ENCODE measurements around the gene KRTAP21-3.
"Not testable (repeated sequence)": the region's sequence is repeated elsewhere in the genome, so short reads cannot be mapped to it uniquely, and the experiment has no call there.

KRTAP21-3 gene

DNA sequence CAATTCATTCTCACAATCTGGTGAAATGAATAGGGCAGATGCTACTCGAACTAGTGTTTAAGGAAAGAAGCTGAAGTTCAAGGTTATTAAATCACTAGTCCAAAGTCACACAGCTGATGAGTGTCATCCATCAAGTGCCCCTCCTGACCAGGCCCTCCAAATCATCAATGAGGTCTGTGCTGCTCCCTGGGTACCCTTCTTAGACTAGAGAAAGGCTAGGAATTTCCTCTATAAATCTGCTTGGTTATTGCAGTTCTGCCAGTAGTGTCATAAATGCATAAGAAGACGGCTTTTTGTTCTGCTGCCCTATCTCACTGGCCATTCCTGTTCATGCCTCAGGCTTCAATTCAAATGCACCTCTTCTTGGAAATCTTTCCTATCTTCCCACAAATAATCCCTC is 42.2 kb upstream of the KRTAP21-3 start (continued):
- TF ChIP-seq, protein P1, sequence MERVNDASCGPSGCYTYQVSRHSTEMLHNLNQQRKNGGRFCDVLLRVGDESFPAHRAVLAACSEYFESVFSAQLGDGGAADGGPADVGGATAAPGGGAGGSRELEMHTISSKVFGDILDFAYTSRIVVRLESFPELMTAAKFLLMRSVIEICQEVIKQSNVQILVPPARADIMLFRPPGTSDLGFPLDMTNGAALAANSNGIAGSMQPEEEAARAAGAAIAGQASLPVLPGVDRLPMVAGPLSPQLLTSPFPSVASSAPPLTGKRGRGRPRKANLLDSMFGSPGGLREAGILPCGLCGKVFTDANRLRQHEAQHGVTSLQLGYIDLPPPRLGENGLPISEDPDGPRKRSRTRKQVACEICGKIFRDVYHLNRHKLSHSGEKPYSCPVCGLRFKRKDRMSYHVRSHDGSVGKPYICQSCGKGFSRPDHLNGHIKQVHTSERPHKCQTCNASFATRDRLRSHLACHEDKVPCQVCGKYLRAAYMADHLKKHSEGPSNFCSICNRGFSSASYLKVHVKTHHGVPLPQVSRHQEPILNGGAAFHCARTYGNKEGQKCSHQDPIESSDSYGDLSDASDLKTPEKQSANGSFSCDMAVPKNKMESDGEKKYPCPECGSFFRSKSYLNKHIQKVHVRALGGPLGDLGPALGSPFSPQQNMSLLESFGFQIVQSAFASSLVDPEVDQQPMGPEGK (CRISPR knock-in tag; IDR thresholded peaks at IDR 0.05; ENCODE audit: borderline replicate concordance), result no peak

DNA sequence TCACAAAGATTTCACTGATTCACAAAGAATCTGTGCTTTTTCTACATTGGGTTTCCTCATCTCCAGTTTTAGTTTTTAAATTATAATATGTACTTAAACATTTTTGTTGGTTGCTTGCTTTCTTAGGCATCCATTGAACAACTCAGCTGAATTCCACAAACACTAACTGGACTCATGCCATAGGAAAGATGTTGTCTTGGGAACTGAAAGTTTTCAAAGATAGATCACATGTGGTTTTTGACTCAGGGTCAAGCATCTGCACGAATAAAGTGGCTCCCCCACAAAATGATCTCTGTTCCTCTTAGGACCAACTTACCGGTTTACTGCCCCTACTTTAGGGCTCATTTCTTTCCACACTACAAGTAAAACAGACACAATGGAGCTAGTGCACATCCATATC is 39.7 kb upstream of the KRTAP21-3 start:
- TF ChIP-seq, protein P2, sequence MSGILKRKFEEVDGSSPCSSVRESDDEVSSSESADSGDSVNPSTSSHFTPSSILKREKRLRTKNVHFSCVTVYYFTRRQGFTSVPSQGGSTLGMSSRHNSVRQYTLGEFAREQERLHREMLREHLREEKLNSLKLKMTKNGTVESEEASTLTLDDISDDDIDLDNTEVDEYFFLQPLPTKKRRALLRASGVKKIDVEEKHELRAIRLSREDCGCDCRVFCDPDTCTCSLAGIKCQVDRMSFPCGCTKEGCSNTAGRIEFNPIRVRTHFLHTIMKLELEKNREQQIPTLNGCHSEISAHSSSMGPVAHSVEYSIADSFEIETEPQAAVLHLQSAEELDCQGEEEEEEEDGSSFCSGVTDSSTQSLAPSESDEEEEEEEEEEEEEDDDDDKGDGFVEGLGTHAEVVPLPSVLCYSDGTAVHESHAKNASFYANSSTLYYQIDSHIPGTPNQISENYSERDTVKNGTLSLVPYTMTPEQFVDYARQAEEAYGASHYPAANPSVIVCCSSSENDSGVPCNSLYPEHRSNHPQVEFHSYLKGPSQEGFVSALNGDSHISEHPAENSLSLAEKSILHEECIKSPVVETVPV (CRISPR knock-in tag; IDR thresholded peaks at IDR 0.05), result no peak
- TF ChIP-seq PPARA (CRISPR knock-in tag; IDR thresholded peaks at IDR 0.05; ENCODE audit: borderline replicate concordance) (no peak), SNAI2 (CRISPR knock-in tag; IDR thresholded peaks at IDR 0.05) (no peak), ARNTL (CRISPR knock-in tag; IDR thresholded peaks at IDR 0.05; ENCODE audit: borderline replicate concordance, low read depth) (no peak), ZNF565 (CRISPR knock-in tag; conservative IDR thresholded peaks at IDR 0.05; ENCODE audit: low read depth) (no peak), OSR1 (CRISPR knock-in tag; IDR thresholded peaks at IDR 0.05) (no peak), GLIS3 (CRISPR knock-in tag; IDR thresholded peaks at IDR 0.05) (no peak), CSDC2 (CRISPR knock-in tag; IDR thresholded peaks at IDR 0.05) (no peak), ZFP30 (CRISPR knock-in tag; IDR thresholded peaks at IDR 0.05) (no peak), BACH2 (CRISPR knock-in tag; IDR thresholded peaks at IDR 0.05; ENCODE audit: borderline replicate concordance) (no peak), TOX (CRISPR knock-in tag; IDR thresholded peaks at IDR 0.05; ENCODE audit: borderline replicate concordance) (no peak), TCF4 (CRISPR knock-in tag; IDR thresholded peaks at IDR 0.05; ENCODE audit: borderline replicate concordance) (no peak), ZFP3 (CRISPR knock-in tag; IDR thresholded peaks at IDR 0.05) (no peak), ZNF8 (CRISPR knock-in tag; IDR thresholded peaks at IDR 0.05) (no peak), ZNF70 (CRISPR knock-in tag; IDR thresholded peaks at IDR 0.05) (no peak), ISL1 (CRISPR knock-in tag; IDR thresholded peaks at IDR 0.05) (no peak)
- TF ChIP-seq, protein P1 (CRISPR knock-in tag; IDR thresholded peaks at IDR 0.05; ENCODE audit: borderline replicate concordance), result no peak
- TF ChIP-seq, protein P3, sequence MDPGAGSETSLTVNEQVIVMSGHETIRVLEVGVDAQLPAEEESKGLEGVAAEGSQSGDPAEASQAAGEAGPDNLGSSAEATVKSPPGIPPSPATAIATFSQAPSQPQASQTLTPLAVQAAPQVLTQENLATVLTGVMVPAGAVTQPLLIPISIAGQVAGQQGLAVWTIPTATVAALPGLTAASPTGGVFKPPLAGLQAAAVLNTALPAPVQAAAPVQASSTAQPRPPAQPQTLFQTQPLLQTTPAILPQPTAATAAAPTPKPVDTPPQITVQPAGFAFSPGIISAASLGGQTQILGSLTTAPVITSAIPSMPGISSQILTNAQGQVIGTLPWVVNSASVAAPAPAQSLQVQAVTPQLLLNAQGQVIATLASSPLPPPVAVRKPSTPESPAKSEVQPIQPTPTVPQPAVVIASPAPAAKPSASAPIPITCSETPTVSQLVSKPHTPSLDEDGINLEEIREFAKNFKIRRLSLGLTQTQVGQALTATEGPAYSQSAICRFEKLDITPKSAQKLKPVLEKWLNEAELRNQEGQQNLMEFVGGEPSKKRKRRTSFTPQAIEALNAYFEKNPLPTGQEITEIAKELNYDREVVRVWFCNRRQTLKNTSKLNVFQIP (CRISPR knock-in tag; IDR thresholded peaks at IDR 0.05; ENCODE audit: borderline replicate concordance, low read depth), result no peak
- TF ChIP-seq, protein P4, sequence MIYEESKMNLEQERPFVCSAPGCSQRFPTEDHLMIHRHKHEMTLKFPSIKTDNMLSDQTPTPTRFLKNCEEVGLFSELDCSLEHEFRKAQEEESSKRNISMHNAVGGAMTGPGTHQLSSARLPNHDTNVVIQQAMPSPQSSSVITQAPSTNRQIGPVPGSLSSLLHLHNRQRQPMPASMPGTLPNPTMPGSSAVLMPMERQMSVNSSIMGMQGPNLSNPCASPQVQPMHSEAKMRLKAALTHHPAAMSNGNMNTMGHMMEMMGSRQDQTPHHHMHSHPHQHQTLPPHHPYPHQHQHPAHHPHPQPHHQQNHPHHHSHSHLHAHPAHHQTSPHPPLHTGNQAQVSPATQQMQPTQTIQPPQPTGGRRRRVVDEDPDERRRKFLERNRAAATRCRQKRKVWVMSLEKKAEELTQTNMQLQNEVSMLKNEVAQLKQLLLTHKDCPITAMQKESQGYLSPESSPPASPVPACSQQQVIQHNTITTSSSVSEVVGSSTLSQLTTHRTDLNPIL (CRISPR knock-in tag; IDR thresholded peaks at IDR 0.05; ENCODE audit: low read depth), result no peak
- ATAC-seq, result no peak

DNA sequence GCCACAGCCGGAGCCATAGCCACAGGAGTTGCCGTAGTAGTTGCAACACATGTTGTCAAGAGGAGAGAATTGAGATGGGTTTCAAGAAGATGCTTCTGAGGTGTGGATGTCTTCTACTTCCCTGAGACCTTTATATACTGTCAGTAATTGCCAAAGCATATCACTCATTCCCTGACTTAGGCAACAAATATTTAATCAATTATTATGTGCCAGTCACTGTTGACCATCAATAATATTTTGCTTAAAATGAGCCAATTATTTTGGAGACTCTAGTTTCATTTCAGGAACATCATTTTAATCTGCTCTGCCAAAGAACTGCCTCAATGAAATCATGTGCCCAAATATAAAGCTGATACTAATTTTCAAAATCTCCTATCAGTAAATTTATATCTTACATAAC is 36.8 kb upstream of the KRTAP21-3 start, which contains the start of gene KRTAP21-1:
Gene KRTAP21-1, minus strand, starts transcription at position 101 of the 400 bp plus-strand sequence. Its CDS starts 50 bp downstream, at position 51.
- not testable (repeated sequence) for ATAC-seq

DNA sequence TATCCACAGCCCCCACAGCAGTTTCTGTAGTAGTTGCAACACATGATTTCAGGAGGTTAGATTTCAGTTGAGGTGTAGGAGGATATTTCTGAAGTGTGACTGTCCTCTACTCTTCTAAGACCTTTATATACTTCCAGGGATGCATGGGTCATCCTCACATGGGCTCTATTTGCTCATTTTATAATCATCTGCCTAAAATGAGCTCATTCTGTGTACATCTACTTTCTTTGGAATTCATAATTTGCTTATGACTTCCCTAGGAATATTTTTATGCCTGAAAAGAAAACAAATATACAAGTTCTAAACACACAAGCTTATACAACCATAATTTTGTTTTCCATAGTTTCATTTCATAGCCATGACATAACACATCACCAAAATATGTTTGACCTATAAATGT is 28.6 kb upstream of the KRTAP21-3 start, which contains the start of gene KRTAP21-2:
Gene KRTAP21-2, minus strand, starts transcription at position 101 of the 400 bp plus-strand sequence. Its CDS starts 57 bp downstream, at position 44.
- no peak for ATAC-seq
- TF ChIP-seq ISL1 (CRISPR knock-in tag; IDR thresholded peaks at IDR 0.05) (no peak), ARNTL (CRISPR knock-in tag; IDR thresholded peaks at IDR 0.05; ENCODE audit: borderline replicate concordance, low read depth) (no peak), BACH2 (CRISPR knock-in tag; IDR thresholded peaks at IDR 0.05; ENCODE audit: borderline replicate concordance) (no peak), ZC3H10 (CRISPR knock-in tag; IDR thresholded peaks at IDR 0.05) (no peak), SNAI2 (CRISPR knock-in tag; IDR thresholded peaks at IDR 0.05) (no peak), OSR1 (CRISPR knock-in tag; IDR thresholded peaks at IDR 0.05) (no peak), ZNF70 (CRISPR knock-in tag; IDR thresholded peaks at IDR 0.05) (no peak), GLIS3 (CRISPR knock-in tag; IDR thresholded peaks at IDR 0.05) (no peak), ESRRG (CRISPR knock-in tag; IDR thresholded peaks at IDR 0.05) (no peak), TCF4 (CRISPR knock-in tag; IDR thresholded peaks at IDR 0.05; ENCODE audit: borderline replicate concordance) (no peak), CSDC2 (CRISPR knock-in tag; IDR thresholded peaks at IDR 0.05) (no peak), ZNF8 (CRISPR knock-in tag; IDR thresholded peaks at IDR 0.05) (no peak)
- TF ChIP-seq, protein P1 (CRISPR knock-in tag; IDR thresholded peaks at IDR 0.05; ENCODE audit: borderline replicate concordance), result no peak
- TF ChIP-seq, protein P5, sequence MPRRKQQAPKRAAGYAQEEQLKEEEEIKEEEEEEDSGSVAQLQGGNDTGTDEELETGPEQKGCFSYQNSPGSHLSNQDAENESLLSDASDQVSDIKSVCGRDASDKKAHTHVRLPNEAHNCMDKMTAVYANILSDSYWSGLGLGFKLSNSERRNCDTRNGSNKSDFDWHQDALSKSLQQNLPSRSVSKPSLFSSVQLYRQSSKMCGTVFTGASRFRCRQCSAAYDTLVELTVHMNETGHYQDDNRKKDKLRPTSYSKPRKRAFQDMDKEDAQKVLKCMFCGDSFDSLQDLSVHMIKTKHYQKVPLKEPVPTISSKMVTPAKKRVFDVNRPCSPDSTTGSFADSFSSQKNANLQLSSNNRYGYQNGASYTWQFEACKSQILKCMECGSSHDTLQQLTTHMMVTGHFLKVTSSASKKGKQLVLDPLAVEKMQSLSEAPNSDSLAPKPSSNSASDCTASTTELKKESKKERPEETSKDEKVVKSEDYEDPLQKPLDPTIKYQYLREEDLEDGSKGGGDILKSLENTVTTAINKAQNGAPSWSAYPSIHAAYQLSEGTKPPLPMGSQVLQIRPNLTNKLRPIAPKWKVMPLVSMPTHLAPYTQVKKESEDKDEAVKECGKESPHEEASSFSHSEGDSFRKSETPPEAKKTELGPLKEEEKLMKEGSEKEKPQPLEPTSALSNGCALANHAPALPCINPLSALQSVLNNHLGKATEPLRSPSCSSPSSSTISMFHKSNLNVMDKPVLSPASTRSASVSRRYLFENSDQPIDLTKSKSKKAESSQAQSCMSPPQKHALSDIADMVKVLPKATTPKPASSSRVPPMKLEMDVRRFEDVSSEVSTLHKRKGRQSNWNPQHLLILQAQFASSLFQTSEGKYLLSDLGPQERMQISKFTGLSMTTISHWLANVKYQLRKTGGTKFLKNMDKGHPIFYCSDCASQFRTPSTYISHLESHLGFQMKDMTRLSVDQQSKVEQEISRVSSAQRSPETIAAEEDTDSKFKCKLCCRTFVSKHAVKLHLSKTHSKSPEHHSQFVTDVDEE (CRISPR knock-in tag; IDR thresholded peaks at IDR 0.05), result no peak

All from SK-N-SH treated with all-trans-retinoic acid at 6 μM for 48 hours (cell line).